AG08396 (cell line): Measurements from ENCODE around the gene MAP1LC3A.
A peak's percentile ranks its signal among the peaks of the same experiment; 100 is the strongest.

Experiments
- DNase-seq: peaks from one replicate; pipeline ENCODE4 v3.0.0; 2012; ENCODE audit warnings: low spot score, mixed read lengths

MAP1LC3A gene

DNA sequence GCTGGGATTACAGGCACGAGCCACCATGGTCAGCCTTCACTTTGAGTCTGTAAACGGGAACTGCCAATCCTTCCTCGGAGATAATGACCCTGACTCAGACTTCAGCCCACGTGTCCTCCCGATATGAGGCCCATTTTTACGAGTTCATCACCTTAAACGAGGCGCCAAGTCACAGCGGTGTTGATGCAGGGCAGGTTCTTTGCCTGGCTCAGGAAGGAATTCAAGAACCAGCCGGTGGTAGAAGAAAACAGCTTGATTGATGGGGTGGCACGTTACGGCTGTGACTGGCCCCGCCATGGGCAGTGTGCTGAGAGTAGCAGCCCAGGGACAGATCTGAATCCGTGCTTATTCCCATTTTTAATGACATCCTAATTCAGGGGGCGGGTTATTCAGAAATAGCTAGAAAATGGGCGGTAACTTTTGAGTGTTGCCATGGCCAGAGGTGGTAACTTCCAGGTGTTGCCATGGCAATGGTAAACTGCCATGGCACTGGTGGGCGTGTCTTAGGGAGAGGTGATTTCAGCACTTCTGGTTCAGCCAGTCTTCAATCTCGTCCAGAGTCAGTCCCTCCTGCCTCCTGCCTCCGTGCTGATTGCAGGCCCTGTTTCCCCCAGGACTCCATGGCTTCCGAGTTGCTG, 9.1 kb upstream of the MAP1LC3A start:
- no peak for DNase-seq

DNA sequence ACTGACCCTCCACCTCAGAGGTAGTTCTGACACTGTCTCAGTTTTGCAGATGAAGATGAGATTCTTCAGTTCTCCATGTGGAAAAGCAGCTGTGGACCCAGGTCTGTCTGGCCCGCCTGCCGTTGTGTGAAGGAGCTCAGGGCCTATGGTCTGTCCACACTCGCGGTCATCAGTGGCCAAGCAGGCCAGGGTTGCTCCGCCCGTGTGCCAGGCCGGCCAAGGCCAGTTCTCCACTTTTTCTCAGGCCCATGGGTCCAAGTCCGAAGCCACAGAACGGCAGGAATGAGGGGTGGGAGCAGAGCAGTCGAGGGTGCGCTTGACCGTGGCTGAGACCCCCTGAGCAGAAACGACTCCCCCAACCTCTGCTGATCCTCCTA, 8.6 kb upstream of the MAP1LC3A start:
- no peak for DNase-seq

- DNase-seq, result no peak
Observed at GRCh38 chr20:34552569-34552968, 5.9 kb upstream of the MAP1LC3A start.

DNA sequence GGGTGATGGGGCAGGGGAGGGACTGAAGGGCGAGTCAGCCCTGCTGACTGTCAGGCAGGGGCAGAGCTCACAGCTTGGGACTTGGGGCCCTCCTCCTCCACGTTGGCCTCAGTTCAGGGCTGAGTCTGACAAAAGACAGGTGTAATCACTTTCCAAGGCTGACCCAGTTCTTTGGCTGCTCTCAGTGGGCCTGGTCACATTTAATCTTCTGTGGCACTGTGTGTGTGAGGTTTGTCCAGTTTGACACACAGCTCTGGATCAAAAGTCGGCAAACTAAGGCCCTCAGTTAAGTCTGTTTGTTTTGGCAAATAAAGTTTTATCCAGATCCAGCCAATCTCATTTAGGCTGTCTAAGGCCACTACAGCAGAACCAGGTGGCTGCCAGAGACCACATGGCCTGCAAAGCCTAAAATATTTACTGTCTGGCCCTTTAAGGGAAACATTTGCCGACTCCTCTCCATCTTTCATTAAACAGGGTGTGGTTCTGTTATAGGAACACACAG, 5.1 kb upstream of the MAP1LC3A start:
- no peak for DNase-seq

DNA sequence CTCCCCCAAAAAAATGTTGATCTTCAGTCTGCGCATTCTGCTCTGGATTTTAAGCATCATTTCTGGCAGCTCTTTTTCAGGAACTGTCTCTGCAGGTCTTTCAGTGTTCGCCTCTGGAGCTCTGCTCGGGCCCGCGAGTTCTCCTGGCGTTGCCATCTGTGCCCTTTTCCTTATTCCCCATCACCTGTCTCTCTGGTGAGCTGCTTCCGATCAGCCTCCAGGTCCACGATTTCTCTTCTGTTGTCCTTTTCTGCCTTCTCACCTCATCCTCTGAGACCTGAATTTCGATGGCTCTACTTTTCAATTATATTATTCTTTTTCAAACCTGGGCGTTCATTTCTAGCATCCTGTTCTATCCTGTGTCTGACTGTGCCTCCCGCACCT, 590 bp upstream of the MAP1LC3A start:
- DNase-seq, result no peak

DNA sequence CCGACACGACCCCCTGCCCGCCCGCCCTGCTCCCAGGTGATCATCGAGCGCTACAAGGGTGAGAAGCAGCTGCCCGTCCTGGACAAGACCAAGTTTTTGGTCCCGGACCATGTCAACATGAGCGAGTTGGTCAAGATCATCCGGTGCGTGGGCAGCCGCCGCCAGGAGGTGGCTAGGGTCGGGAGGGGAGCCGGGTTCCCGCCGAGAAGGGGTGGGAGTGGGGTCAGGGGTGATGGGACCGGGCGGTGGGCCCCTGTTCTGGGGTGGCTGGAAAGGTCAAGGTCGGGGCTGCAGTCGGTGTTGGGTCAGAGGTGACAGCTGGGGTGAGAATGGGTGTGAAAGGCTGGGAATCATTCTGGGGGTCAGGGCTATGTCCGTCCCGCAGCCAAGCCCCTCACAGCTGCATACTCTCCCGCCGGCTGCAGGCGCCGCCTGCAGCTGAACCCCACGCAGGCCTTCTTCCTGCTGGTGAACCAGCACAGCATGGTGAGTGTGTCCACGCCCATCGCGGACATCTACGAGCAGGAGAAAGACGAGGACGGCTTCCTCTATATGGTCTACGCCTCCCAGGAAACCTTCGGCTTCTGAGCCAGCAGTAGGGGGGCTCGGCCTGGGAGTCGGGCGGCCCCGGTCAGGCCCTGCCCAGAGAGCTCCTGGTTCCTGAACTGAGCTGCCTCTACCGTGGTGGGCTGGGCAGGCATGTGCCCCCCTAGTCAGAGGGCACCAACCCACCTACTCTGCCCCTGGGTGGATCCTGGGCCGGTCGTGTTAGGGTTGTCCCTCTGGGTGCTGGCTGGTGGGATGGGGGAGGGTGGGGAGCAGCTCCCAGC, 1.0 kb downstream of the MAP1LC3A start:
- no peak for DNase-seq

- DNase-seq, result no peak
Observed at GRCh38 chr20:34560141-34560523, 1.6 kb downstream of the MAP1LC3A start.

- no peak for DNase-seq
Observed at GRCh38 chr20:34560614-34561013, 2.1 kb downstream of the MAP1LC3A start.

DNA sequence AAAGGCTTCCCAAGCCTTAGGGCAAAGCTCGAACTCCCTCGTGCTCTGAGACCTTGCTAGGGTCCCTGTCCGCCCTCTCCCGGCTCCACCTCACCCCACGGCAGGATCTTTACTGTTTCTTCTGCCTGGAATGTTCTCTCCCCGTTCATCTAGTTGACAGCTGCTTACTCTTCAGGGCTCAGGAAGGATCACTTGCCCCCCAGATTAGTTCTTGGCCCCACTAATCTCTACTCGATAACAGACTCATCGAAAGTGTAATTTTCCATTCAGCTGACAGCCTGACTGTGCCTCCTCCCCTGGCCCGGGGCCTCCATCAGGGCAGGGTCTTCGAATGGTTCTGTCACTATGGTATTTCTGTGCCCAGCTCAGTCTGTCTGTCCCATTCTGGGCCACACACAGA, 3.1 kb downstream of the MAP1LC3A start:
- no peak for DNase-seq

DNA sequence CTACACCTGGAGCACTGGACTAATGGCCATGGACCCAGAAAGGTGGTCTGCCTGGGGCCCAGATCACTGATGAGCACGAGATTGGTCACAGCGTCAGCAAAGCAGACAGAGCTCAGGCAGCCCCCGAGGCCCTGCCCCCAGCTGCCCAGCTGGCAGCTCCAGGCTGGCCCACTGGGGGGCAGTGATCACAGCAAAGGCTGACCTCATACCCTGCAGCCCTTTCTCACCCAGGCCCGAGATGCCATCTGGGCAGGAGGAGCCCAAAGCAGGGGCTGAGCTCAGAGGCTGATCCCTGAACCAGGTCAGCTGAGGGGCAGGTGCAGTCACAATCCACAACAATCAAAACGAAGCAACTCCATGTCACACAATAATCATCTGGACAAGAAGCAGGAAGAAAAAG, 4.1 kb downstream of the MAP1LC3A start:
- DNase-seq, result peak; percentile 69

GRCh38 chr20:34564833-34565232, 6.3 kb downstream of the MAP1LC3A start:
- DNase-seq, result no peak

GRCh38 chr20:34566978-34567891, 8.7 kb downstream of the MAP1LC3A start:
- no peak for DNase-seq

DNA sequence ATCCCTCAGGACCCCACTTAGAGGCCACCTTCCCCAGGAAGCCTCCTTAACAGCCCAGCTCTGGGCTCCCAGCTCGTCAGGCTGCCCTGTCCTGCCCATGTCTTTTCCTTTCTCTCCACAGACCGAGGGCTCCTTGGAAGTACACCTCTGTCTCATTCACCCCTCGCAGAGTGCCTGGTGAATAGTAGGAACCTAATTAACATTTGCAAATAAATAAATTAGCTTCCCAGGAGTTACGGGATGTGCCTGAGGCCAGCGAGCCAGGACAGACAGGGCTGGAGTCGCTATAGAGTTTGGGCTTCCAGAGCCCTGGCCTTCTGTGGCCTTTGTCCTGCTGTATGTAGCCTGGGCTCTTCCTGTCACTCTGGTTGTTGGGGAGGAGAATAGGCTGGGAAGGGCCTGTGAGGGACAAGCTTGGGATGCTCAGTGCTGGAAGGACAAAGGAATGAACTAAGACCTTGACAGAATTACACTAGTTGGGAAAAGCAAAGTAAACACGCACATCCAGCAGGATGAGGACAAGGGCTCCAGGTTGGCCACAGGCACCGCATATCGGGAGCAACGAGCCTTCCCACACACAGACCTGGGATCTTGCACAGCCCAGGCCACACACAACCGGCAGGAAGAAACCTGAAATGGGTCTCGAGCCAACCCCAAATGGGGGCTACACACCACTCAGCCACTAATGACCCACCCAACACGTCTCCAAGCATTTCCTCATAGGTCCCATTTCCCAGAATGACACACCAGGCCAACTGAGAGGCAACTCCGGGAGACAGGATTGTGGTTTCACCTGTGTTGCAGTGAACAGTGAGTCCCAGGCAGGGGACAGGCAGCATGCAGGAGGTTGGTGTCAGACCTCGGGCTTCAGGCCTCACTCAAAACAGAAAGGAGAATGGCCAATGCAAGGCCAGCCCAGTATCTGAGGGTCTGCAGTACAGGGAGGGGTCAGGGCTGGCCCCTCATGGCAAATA, 9.7 kb downstream of the MAP1LC3A start:
- DNase-seq, result no peak

DNA sequence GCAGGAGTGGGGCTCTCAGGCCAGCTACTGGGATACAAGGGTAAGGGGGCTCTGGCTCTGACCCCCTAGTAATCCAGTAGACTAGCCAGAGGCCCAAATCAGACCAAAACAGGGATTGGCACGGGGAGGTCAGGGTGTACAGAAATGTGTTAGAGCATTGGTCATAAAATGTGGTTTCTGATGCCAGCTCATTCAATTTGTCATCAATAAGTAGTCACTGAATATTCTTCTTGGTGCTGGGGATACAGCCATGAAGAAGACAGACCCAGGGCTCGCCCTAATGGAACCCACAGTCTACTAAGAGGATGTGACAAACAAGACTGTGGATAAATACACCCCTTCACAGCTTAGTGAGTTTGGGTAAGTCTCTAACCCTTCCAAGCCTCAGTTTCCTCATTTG, 11.1 kb downstream of the MAP1LC3A start:
- no peak for DNase-seq

- DNase-seq, result no peak
Observed at GRCh38 chr20:34570859-34571306, 12.4 kb downstream of the MAP1LC3A start.

- DNase-seq, result no peak
Observed at GRCh38 chr20:34571753-34572152, 13.2 kb downstream of the MAP1LC3A start.

DNA sequence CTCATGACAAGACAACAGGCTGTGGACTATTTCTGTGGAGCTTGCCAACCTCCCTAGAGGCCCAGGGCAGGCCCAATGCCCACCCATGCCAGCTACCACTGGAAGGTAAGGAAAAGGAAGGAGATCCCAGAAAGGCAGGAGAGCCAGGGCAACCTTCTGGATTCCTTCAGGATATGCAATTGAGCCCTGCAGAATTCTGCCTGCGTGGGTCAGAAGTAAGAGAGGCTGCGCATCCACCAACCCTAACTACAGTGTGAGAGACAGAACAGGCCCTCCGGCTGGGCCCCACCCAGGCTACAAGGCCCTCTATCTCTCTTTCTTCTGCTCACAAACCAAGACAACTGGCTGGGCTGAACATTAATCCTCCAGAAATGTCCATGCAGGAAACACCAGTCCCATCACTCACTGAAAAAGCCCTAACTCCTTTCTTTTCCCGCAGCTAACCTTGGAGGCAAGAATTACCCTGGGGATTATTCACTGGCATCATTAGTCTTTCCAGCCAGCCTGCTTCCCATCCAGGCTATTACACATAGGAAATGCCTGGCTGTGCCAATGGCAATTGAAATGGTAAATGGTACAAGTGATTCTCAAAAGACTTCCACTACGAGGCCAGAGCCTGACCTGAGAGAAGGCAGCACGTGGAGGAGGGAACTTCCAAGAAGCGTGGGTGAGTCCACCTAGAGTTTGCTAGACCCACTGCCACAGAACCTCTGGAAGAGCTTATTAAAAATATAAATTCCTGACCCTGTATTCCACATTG, 15.2 kb downstream of the MAP1LC3A start:
- no peak for DNase-seq

GRCh38 chr20:34574426-34574825, 15.9 kb downstream of the MAP1LC3A start:
- no peak for DNase-seq

DNA sequence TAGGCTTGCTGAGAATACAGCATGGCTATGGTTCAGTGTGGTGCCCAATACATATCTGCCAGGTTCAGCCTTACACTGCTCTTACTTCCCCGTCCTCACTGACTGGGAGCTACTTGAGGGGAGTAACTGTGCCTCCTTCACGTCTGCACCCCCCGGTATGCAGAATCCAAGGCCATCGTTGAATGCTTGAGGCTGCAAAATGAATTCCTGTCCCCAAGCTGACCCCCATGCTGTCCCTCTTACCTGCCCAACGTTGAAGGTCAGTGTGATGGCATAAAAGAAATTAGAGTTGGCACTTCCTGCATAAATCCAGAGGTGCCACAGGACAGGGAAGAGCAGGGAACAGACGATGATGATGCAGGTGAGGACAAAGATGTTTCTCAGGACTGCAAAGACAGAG, 16.3 kb downstream of the MAP1LC3A start:
- no peak for DNase-seq

- no peak for DNase-seq
Observed at GRCh38 chr20:34575271-34575670, 16.8 kb downstream of the MAP1LC3A start.

DNA sequence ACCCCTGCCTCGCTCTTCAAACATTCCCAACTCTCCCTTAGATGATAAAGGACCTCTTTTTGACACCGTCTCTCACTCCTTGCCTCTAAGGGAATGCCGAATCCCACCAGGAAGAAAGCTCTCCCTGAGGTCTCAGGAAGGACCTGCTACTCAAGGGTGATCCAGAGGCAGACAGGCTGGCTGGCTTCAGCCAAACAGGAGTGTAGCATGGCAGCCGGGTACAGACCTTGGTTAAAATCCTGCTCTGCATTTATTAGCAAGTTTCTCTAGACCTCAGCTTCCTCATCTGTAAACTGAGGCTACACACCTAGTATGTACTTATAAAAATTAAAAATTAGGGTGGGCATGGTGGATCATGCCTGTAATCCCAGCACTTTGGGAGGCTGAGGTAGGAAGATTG, 17.2 kb downstream of the MAP1LC3A start:
- no peak for DNase-seq
